ENCODE results near the gene GOSR1. TPM values are rescaled to one million over a fixed set of nuclear protein-coding genes. Genes with fewer than 3 reads are reported as not detected.
"Not testable (repeated sequence)": the region's sequence is repeated elsewhere in the genome, so short reads cannot be mapped to it uniquely, and the experiment has no call there.

Gene GOSR1
- total RNA-seq, 1 experiment from 2014 or later = 43.7 TPM

- Histone ChIP-seq H3K4me2 (peak overlapping the region; percentile 53; the same call in 1 of the 2 replicates), H3K9me2 (ENCODE audit: insufficient read depth) (no peaks in the 10 kb centered on the region), H3F3A (ENCODE audit: insufficient read depth, low read depth) (no peaks in the 10 kb centered on the region), H3K4me1 (replicated peaks; ENCODE audit: insufficient read depth) (peaks cover 17% of the 10 kb centered on the region), H3K36me3 (ENCODE audit: low read depth) (no peaks in the 10 kb centered on the region), H3K27ac (no peak overlapping the region), H2AFZ (no peak overlapping the region), H3K9me3 (ENCODE audit: insufficient read depth, low read depth) (no peaks in the 10 kb centered on the region), H4K20me1 (ENCODE audit: insufficient read depth) (no peaks in the 10 kb centered on the region), H3K27me3 (ENCODE audit: insufficient read depth, low read depth) (no peaks in the 10 kb centered on the region), H3K79me2 (ENCODE audit: low read depth) (no peaks in the 10 kb centered on the region), H3K4me3 (no peak overlapping the region)
- no peak for DNase-seq
- ChIA-PET POLR2A (ENCODE audit: unreplicated experiment) (interaction anchor here (0.6 kb wide), 1 partner anchor 1417 kb away, joined by 4 read pairs; no protein-coding TSS in a partner anchor), CTCF (interaction anchor here (0.6 kb wide), 1 partner anchor 446 kb away, joined by 4 read pairs; no protein-coding TSS in a partner anchor)
- BruUV-seq (replicated peaks) = no TSS peak
- intact Hi-C loops (cut with micrococcal nuclease; ENCODE audit: unreplicated experiment) = loop anchor here (10.0 kb wide), 1 partner anchor 445 kb away; no protein-coding TSS in a partner anchor
- TF ChIP-seq, protein P1, sequence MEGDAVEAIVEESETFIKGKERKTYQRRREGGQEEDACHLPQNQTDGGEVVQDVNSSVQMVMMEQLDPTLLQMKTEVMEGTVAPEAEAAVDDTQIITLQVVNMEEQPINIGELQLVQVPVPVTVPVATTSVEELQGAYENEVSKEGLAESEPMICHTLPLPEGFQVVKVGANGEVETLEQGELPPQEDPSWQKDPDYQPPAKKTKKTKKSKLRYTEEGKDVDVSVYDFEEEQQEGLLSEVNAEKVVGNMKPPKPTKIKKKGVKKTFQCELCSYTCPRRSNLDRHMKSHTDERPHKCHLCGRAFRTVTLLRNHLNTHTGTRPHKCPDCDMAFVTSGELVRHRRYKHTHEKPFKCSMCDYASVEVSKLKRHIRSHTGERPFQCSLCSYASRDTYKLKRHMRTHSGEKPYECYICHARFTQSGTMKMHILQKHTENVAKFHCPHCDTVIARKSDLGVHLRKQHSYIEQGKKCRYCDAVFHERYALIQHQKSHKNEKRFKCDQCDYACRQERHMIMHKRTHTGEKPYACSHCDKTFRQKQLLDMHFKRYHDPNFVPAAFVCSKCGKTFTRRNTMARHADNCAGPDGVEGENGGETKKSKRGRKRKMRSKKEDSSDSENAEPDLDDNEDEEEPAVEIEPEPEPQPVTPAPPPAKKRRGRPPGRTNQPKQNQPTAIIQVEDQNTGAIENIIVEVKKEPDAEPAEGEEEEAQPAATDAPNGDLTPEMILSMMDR (conservative IDR thresholded peaks at IDR 0.05) = no peak
- TF ChIP-seq EZH2 (IDR thresholded peaks at IDR 0.05; ENCODE audit: low read depth) = no peak
Observed at GRCh38 chr17:30549864-30550511, 72.8 kb downstream of the GOSR1 start.

GRCh38 chr17:30550512-30551273 is 73.5 kb downstream of the GOSR1 start:
- Histone ChIP-seq H4K20me1 (ENCODE audit: insufficient read depth) (no peaks in the 10 kb centered on the region), H3K4me2 (peak overlapping the region; percentile 53), H3K79me2 (ENCODE audit: low read depth) (no peaks in the 10 kb centered on the region), H3K9me2 (ENCODE audit: insufficient read depth) (no peaks in the 10 kb centered on the region), H3K9me3 (ENCODE audit: insufficient read depth, low read depth) (no peaks in the 10 kb centered on the region), H3K4me1 (replicated peaks; ENCODE audit: insufficient read depth) (peaks cover 17% of the 10 kb centered on the region), H3K36me3 (ENCODE audit: low read depth) (no peaks in the 10 kb centered on the region), H2AFZ (no peak overlapping the region), H3K27ac (no peak overlapping the region), H3F3A (ENCODE audit: insufficient read depth, low read depth) (no peaks in the 10 kb centered on the region), H3K27me3 (ENCODE audit: insufficient read depth, low read depth) (no peaks in the 10 kb centered on the region), H3K4me3 (no peak overlapping the region)
- intact Hi-C loops (cut with micrococcal nuclease; ENCODE audit: unreplicated experiment) = loop anchor here (10.0 kb wide), 1 partner anchor 446 kb away; no protein-coding TSS in a partner anchor
- TF ChIP-seq EZH2 (IDR thresholded peaks at IDR 0.05; ENCODE audit: low read depth) = no peak
- TF ChIP-seq, protein P1 (conservative IDR thresholded peaks at IDR 0.05) = no peak
- CTCF ChIA-PET = interaction anchor here (0.6 kb wide), 1 partner anchor 447 kb away, joined by 4 read pairs; no protein-coding TSS in a partner anchor
- POLR2A ChIA-PET (ENCODE audit: unreplicated experiment) = interaction anchor here (0.6 kb wide), 1 partner anchor 1417 kb away, joined by 4 read pairs; no protein-coding TSS in a partner anchor
- DNase-seq = peak; percentile 54 to 67
- BruUV-seq (replicated peaks) = no TSS peak

- CTCF ChIA-PET; H3K27me3 ChIP-seq (ENCODE audit: insufficient read depth, low read depth); H3F3A ChIP-seq (ENCODE audit: insufficient read depth, low read depth); H4K20me1 ChIP-seq (ENCODE audit: insufficient read depth); H3K27ac ChIP-seq; H3K9me3 ChIP-seq (ENCODE audit: insufficient read depth, low read depth); H2AFZ ChIP-seq; H3K79me2 ChIP-seq (ENCODE audit: low read depth); H3K4me3 ChIP-seq; BruUV-seq (replicated peaks); POLR2A ChIA-PET (ENCODE audit: unreplicated experiment); H3K36me3 ChIP-seq (ENCODE audit: low read depth); H3K9me2 ChIP-seq (ENCODE audit: insufficient read depth); DNase-seq: not testable (repeated sequence)
- H3K4me1 ChIP-seq (replicated peaks; ENCODE audit: insufficient read depth) = peaks cover 17% of the 10 kb centered on the region
- peak overlapping the region; percentile 53 for H3K4me2 ChIP-seq
- intact Hi-C loops (cut with micrococcal nuclease; ENCODE audit: unreplicated experiment) = loop anchor here (10.0 kb wide), 1 partner anchor 447 kb away; no protein-coding TSS in a partner anchor
Observed at GRCh38 chr17:30551274-30551995, 74.2 kb downstream of the GOSR1 start.
